K562 (cell line): ENCODE data around the gene NECAP2. TPM values are rescaled to one million over a fixed set of nuclear protein-coding genes. Genes with fewer than 3 reads are reported as not detected.

Experiments
- AFF1 ChIP-seq, 2 experiments: fragments of 450-650 bp; IDR thresholded peaks; 2 replicates each; pipeline ENCODE4 v1.6.1; 2018; ENCODE audit warnings: mild to moderate bottlenecking in 2 of 2, low read depth in 1 of 2; ENCODE audit not compliant: partially characterized antibody in 2 of 2
- ESRRA ChIP-seq: fragments of 450-650 bp; IDR thresholded peaks from 2 replicates; pipeline ENCODE4 v1.6.1; 2014; ENCODE audit warnings: low read depth, mild to moderate bottlenecking, moderate library complexity, borderline replicate concordance
- ETV5 ChIP-seq: sonication (generic); formaldehyde crosslinking; IDR thresholded peaks from 2 replicates; pipeline ENCODE4 v1.4.0; 2020; ENCODE audit warnings: low read depth, mild to moderate bottlenecking, missing genetic modification reagents
- NFIC ChIP-seq: fragments of 450-650 bp; IDR thresholded peaks from 2 replicates; pipeline ENCODE4 v1.6.1; 2017; ENCODE audit warnings: mild to moderate bottlenecking, inconsistent platforms
- NRF1 ChIP-seq, 2 experiments: fragments of 450-650 bp; IDR thresholded peaks in 1 of 2; conservative IDR thresholded peaks in 1 of 2; 2 replicates each; pipeline ENCODE4 v1.6.1; 2014; ENCODE audit warnings: mild to moderate bottlenecking in 2 of 2
- POLR2G ChIP-seq: fragments of 200-400 bp; formaldehyde crosslinking; IDR thresholded peaks from 2 replicates; pipeline ENCODE4 v1.6.1; 2017; ENCODE audit warnings: low read depth, mild to moderate bottlenecking, antibody characterized with exemption, low read length, moderate library complexity
- REST ChIP-seq, 2 experiments: fragments of 450-650 bp; formaldehyde crosslinking in 1 of 2; IDR thresholded peaks; 2 replicates each; pipeline versions ENCODE4 v1.4.0 to v1.6.1; 2014 to 2020; ENCODE audit warnings: mild to moderate bottlenecking in 2 of 2, borderline replicate concordance in 1 of 2, low read depth in 1 of 2
- SMC3 ChIP-seq: conservative IDR thresholded peaks from 2 replicates; pipeline ENCODE4 v1.6.1; 2011; ENCODE audit warnings: low read depth, low read length, improper control_type of control experiment; ENCODE audit not compliant: insufficient read depth
- polyA plus RNA-seq, 8 experiments: library from polyadenylated mRNA; depleted of rRNA in 4 of 8; stranded (reverse) in 5 of 8; unstranded in 3 of 8; fragments of >200 nt; fragmentation: Nextera tagmentation in 2 of 8; fragmentation: Illumina TruSeq in 1 of 8; extraction: Ambion mirVana in 2 of 8; extraction: Trizol in 1 of 8; gene quantifications; 2 replicates each; pipeline versions ENCODE4 v1.2.1 to v1.2.3, GENCODE V29; 2011 to 2014; ENCODE audit warnings: inconsistent platforms in 1 of 8, missing spikeins in 1 of 8
- total RNA-seq, 7 experiments: library from RNA; depleted of rRNA in 6 of 7; stranded (reverse); fragments of >200 nt in 6 of 7; fragmentation: Illumina TruSeq in 2 of 7; extraction: Trizol in 2 of 7; gene quantifications; 2 replicates each; pipeline versions ENCODE4 v1.2.1 to v1.2.3, GENCODE V29; 2011 to 2021; ENCODE audit warnings: low replicate concordance in 1 of 7
- TF ChIP-seq, protein P1 (sequence below), 2 experiments: fragments of 450-650 bp; IDR thresholded peaks; 2 replicates each; pipeline ENCODE4 v1.6.1; 2016
- TF ChIP-seq, protein P2 (sequence below): fragments of 450-650 bp; formaldehyde crosslinking; IDR thresholded peaks from 2 replicates; pipeline ENCODE4 v1.4.0; 2022; ENCODE audit warnings: mild to moderate bottlenecking, moderate library complexity

Gene NECAP2
- total and polyA plus RNA-seq, 9 of the 15 experiments (the other 6 are each of a cell fraction or from before 2014, with no cell fraction given): 22.7 to 107 (median 79.2) TPM

DNA sequence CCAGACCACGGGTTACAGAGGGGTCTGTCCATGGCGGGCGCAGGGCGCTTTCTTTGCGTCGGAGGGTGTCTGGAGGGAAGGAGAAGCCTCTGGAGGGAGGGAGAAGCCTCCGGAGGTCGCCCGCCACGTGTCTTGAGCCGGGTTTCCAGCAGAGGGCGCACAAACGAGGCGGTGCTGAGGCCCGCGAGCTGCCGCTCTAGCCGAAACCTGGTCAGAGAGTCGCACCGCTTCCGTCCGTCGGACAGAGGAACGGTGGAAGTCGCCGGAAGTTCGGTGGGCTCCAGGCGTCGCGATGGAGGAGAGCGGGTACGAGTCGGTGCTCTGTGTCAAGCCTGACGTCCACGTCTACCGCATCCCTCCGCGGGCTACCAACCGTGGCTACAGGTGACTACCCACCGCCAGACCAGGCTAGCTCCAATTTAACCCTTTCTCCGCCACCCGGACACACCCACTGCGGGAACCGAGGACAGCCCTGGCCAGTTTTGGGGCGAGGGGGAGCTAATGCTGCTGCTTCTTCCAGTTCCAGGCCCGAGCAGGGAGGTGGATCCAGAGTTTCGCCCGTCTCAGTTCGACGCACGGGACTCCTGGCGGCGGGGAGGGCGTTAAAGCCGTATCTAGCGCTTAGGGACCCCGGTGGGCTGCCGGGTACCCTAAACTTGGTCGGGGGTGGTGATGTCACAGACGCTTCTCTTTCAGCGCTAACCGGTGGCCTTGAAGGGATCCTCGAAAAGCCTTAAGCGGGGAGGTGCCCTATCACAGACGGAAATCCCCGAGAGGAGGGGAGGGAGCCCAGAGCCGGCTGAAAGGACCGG is at the start of gene NECAP2 (continued):
- TF ChIP-seq REST (IDR thresholded peaks at IDR 0.05; ENCODE audit: borderline replicate concordance) (peak; percentile 70), REST (CRISPR knock-in tag; IDR thresholded peaks at IDR 0.05; ENCODE audit: low read depth) (no peak), NFIC (peak; percentile 77), ESRRA (peak; percentile 85), AFF1 (IDR thresholded peaks at IDR 0.05; ENCODE audit: low read depth in 1 of 2, partially characterized antibody in 2 of 2) (peak in 1 of 2 experiments; percentile 42), SMC3 (peak; percentile 74), NRF1 (conservative IDR thresholded peaks at IDR 0.05 in 1 of 2, IDR thresholded peaks at IDR 0.05 in 1 of 2) (peak; percentile 53 to 57), ETV5 (CRISPR knock-in tag) (peak; percentile 98), POLR2G (peak; percentile 99)
- TF ChIP-seq, protein P1, sequence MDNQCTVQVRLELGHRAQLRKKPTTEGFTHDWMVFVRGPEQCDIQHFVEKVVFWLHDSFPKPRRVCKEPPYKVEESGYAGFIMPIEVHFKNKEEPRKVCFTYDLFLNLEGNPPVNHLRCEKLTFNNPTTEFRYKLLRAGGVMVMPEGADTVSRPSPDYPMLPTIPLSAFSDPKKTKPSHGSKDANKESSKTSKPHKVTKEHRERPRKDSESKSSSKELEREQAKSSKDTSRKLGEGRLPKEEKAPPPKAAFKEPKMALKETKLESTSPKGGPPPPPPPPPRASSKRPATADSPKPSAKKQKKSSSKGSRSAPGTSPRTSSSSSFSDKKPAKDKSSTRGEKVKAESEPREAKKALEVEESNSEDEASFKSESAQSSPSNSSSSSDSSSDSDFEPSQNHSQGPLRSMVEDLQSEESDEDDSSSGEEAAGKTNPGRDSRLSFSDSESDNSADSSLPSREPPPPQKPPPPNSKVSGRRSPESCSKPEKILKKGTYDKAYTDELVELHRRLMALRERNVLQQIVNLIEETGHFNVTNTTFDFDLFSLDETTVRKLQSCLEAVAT (IDR thresholded peaks at IDR 0.05): peak; percentile 52 to 84; a peak in 3 of 4 replicates
- TF ChIP-seq, protein P2, sequence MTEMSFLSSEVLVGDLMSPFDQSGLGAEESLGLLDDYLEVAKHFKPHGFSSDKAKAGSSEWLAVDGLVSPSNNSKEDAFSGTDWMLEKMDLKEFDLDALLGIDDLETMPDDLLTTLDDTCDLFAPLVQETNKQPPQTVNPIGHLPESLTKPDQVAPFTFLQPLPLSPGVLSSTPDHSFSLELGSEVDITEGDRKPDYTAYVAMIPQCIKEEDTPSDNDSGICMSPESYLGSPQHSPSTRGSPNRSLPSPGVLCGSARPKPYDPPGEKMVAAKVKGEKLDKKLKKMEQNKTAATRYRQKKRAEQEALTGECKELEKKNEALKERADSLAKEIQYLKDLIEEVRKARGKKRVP (CRISPR knock-in tag): no peak
